HG03066 (cell line): Measurements from ENCODE around the gene SALL1.

Source experiments
- ATAC-seq: cut with Tn5 transposase; IDR thresholded peaks from one replicate; pipeline ENCODE4 v1.9.1; 2021; ENCODE audit warnings: low read depth; ENCODE audit not compliant: unreplicated experiment

SALL1 gene

GRCh38 chr16:51114382-51114781, 36.7 kb downstream of the SALL1 start:
- no peak for ATAC-seq

- ATAC-seq: no peak
Measured at GRCh38 chr16:51113236-51114125, 37.6 kb downstream of the SALL1 start.

GRCh38 chr16:51112323-51112722, 38.7 kb downstream of the SALL1 start:
- no peak for ATAC-seq

- no peak for ATAC-seq
Measured at GRCh38 chr16:51111759-51112158, 39.3 kb downstream of the SALL1 start.

GRCh38 chr16:51110700-51111157, 40.3 kb downstream of the SALL1 start:
- ATAC-seq: no peak

GRCh38 chr16:51109173-51109572, 41.9 kb downstream of the SALL1 start:
- no peak for ATAC-seq

- ATAC-seq: no peak
Measured at GRCh38 chr16:51107742-51108141, 43.3 kb downstream of the SALL1 start.

GRCh38 chr16:51106535-51106934, 44.5 kb downstream of the SALL1 start:
- ATAC-seq: no peak

GRCh38 chr16:51103590-51103989, 47.5 kb downstream of the SALL1 start:
- no peak for ATAC-seq

- ATAC-seq: no peak
Measured at GRCh38 chr16:51097729-51098128, 53.3 kb downstream of the SALL1 start.

GRCh38 chr16:51095890-51096626, 55.0 kb downstream of the SALL1 start:
- no peak for ATAC-seq

- ATAC-seq: no peak
Measured at GRCh38 chr16:51095084-51095881, 55.8 kb downstream of the SALL1 start.

GRCh38 chr16:51093726-51094280, 57.3 kb downstream of the SALL1 start:
- ATAC-seq: no peak
